COR-L47 (cell line): ENCODE data around the gene SLC35F3.
"Not testable (repeated sequence)": the region's sequence is repeated elsewhere in the genome, so short reads cannot be mapped to it uniquely, and the experiment has no call there.

Experiments
- DNase-seq: peaks from one replicate; lab custom pipeline; 2025; lab: John Stamatoyannopoulos, UW

Gene SLC35F3

GRCh38 chr1:234144901-234145300, 240.4 kb downstream of the SLC35F3 start:
- no peak for DNase-seq

DNA sequence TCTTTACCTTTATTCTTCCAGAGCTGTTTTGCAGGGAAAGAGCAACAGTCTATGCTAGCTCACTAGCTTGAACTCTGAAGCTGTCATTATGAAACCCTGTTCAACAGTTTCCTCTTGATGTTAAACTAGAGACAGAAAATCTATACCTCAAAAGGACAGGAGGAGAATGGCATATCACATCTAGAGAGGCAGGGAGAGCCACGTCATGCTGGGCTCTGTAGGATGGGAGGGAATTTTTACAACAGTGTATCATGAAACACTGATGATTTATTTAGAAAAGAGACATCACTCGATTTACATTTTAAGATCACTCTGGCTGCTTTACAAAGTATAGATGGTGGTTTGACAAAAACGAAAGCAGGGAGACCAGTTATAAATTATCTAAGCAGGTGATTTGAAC, 243.9 kb downstream of the SLC35F3 start:
- DNase-seq, result no peak

- DNase-seq, result no peak
Observed at GRCh38 chr1:234148816-234149215, 244.3 kb downstream of the SLC35F3 start.

DNA sequence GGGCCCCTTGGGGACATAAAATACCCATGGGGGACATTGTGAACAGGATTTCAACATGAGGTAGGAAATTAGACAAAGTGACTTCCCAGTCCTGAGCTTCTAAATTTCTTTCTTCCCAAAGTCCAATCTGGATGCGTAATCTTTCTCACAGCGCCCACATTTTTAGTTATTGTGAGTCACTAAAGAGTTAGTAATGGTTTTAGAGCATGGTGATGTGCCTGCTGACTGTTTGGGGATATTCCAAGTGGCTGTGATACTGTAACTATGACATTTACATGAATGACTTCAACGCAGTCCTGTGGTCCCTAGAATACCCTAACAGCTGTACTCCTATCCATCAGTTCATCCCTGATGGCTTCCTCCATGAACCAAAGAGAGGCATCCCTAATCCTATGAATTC, 244.7 kb downstream of the SLC35F3 start:
- DNase-seq, result no peak

DNA sequence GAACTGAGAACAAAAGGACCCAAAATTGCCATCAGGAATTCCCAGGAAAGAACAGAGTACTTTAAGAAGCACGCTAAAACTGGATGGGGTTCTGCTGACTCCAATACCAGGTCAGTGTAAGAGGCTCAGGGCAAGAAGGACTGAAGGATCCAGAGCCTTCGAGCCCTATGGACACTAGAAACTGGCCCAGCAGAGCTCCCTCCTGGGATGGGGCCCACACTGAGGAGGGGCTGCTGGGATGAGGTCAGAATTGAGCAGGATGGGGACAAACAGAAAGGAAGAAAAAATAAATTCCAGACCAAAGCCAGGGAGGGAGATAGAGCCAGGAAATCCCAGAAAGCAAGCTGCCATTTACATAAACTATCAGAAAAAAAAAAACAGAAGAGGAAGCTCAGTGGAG, 246.4 kb downstream of the SLC35F3 start:
- DNase-seq, result no peak

DNA sequence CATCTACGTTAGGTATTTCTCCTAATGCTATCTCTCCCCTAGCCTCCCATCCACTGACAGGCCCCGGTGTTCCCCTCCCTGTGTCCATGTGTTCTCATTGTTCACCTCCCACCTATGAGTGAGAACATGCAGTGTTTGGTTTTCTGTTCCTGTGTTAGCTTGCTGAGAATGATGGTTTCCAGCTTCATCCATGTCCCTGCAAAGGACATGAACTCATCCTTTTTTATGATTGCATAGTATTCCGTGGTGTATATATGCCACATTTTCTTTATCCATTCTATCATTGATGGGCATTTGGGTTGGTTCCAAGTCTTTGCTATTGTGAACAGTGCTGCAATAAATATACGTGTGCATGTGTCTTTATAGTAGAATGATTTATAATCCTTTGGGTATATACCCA, 247.9 kb downstream of the SLC35F3 start:
- not testable (repeated sequence) for DNase-seq

- DNase-seq, result peak; percentile 80
Observed at GRCh38 chr1:234154320-234155251, 250.1 kb downstream of the SLC35F3 start.

DNA sequence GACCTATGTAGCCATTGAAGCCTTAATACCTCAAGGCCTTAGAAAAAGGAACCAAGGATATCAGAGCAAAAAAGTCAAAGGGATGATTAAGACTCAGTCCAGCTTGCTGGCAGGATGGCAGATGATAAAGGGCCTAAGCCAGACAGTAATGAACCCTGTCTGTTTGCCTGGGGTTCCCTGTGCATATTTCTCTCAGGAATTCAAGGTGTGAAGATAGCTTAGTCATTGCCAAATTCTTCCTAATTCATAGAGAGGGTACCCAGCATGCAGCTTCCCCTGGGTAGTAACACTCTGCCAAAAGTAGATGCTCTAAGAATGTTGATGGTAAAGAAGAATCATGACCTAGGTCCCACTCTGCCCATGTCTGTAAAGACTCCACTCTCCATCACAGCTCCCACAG, 258.2 kb downstream of the SLC35F3 start:
- no peak for DNase-seq

DNA sequence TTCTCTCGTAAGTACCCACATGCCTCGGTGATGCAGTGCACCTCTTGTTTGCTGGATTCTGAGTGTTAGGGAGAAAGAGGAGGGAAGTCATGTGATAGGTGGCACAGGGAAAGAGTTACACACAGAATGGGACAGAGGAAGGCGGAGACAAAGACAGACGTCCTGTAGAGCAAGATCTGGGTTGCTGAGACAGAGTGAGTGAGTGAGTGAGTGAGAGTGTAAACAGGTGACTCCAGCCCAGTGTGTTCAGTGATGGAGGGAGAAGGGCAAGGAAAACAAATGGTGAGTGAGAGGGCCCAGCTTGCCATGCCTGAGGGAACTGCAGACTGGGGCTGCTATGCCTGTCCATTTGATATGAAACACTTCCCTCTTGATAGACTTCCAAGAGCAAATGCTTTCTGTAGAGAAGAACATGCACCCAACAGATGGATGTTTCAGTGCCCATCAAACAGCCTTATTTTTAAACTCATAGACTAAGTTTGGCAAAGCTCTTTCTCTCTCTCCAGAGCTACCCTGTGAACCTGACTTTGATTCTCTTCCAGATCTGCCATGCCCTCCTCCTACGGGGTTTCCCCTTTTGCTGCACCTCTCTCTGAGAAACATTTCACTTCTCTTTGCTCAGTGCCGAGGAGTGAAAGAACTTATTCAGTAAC, 258.9 kb downstream of the SLC35F3 start:
- DNase-seq, result no peak

DNA sequence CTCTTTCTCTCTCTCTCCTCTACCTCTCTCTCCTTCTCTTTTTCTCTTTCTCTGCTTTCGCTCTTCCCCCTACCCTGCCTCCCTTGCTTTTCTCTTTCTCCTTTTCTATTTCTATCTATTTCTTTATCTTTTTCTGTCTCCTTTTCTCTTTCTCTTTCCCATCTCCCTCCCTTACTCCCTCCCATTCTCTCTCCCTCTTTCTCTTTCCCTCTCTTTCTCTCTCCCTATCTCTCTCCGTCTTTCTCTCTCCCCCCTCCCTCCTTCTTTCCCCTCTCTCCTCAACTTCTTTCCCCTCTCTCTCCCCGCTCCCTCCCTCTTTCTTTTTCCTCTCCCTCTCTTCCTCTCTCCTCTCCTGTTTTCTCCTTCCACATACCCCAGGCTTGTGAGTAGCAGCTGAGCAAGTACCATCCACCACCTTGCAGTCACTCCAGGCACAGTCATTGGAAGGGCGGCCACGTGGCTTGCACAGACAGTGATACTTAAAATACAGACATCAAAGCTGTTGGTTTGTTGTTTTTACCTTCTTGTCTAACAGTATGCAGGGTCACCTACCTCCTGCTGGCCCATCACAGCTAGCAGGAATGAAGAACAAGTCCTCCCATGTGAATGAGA, 259.7 kb downstream of the SLC35F3 start:
- no peak for DNase-seq

DNA sequence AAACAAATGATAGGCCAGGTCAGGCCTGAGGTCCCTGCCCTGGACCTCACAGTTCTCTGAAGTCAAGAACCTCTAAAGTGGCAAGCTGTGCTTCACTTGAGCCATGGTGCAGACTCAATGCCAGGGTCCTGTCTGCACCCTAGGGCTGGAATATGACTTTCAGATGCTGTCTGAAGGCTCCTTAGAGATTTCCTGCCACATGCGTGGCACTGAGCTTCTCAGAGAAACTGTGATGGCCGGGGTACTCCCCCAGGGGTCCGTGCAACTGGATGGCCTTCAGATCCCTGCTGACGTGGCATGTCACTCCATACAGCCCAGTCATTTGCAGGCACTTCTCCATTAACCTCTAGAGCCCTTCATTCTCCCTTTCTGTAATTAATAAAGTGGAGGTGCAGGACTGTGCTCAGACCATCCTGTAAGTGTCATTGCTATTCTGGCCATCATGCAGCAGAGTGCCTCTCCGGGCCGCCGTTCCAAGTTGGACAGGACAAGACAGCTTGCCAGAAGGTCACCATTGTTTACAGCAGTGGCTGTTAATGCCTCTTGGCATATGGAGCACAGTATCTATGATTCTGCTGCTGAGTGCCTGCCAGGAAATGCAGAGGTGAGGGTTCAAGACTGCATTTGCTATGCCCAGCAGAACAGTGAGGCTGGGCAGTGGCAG, 263.7 kb downstream of the SLC35F3 start:
- no peak for DNase-seq

- DNase-seq, result no peak
Observed at GRCh38 chr1:234169161-234169849, 264.8 kb downstream of the SLC35F3 start.

DNA sequence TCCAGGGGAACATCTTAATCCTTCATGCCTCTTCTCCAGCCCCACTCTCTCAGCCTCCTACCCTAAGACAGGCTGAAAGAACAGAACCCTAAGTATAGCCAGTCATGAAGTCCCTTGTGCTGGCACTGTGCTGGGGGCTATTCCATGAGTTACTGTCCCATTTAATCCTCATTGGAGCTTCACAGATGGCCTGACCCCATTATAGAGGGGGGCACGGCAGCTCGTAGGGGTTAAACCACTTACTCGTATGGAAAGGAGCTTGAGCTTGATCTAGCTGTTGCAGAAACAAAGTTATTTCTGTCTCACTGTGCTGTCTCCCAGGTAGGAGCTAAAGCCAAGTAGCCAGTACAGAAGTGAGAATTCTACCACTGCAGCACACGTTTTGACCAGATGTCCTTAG, 265.6 kb downstream of the SLC35F3 start:
- DNase-seq, result no peak

DNA sequence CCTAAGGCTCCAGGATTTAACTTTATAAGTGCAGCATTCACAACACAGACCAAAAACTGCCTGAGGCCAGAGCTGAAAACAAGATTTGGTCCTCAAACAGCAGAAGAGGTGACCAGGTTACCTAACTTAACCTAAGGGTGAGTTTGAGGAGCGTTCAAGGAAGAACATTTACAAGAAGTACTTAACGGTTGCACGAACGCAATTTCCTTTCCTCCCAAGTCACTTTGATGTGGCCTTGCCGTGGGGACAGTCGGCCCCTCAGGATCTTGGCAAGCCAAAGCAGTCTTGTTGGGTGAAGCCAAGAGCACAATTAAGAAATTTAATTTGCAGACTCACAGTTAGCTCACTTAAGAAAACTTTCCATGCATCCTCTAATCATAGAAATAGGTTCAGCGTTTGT, 266.1 kb downstream of the SLC35F3 start:
- no peak for DNase-seq

GRCh38 chr1:234173968-234174367, 269.5 kb downstream of the SLC35F3 start:
- no peak for DNase-seq

GRCh38 chr1:234175363-234175762, 270.9 kb downstream of the SLC35F3 start:
- DNase-seq, result no peak

DNA sequence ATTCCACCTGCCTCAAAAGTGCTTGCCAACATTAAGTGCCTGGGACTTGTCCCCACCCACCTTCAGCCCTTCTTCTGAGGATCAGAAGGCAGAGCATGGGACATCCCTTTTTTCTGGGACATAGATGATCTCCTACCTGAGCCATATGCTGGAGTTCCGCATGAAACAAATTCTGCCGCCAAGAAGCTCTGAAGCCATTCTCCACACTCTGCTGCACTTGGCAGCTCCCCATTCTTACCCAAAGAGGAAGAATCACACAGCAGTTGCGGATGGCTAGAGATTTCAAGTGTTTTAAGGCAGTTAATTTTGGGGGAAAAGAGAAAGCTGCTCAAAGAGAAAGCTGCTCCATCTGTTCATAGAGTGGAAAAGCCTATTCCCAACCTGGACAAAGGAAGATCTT, 271.5 kb downstream of the SLC35F3 start:
- DNase-seq, result no peak

DNA sequence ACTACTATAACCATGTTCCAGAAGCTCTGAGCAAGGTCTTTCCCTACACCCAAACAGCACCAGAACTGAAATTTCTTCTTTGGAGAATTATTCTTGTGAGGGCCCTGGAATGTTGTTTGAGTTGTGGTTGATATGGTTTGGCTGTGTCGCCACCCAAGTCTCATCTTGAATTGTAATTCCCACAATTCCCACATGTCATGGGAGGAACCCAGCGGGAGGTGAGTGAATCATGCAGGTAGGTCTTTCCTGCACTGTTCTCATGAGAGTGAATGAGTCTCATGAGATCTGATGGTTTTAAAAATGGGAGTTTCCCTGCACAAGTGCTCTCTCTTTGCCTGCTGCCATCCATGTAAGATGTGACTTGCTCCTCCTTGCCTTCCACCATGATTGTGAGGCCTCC, 272.4 kb downstream of the SLC35F3 start:
- not testable (repeated sequence) for DNase-seq

GRCh38 chr1:234185438-234185837, 281.0 kb downstream of the SLC35F3 start:
- DNase-seq, result no peak

DNA sequence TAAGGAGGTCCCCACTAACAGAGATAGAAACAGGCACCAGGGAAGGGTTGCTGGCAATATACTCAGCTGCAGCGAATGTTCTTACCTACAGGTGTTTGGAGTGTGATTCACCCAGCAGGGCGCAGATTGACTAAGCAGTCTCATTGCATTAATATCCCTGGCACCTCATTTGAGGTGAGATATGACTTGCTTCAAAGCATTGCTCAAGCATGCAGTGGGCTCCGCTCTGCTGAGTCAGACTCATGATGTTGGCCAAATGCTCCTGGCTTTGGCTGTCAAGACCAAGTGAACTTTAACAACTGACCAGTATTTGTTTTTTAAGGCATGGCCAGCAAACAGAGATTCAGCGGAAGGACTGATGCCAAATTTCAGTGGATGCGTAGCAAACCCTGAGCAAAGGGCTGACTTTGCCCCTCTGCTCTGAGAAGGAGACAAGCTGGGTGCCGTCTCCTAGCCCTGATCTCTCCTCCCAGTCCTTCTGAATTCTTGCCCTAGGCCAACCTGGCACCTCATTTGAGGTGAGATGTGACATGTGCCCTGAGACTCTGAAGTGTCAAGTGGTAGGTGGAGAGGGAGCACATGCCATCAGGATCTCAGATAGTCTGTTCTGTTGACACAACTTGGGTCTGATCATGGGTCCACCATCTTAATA, 281.7 kb downstream of the SLC35F3 start:
- DNase-seq, result no peak

GRCh38 chr1:234188454-234188792, 283.9 kb downstream of the SLC35F3 start:
- DNase-seq, result no peak
